WTC11 (cell line): ENCODE measurements around the gene RBFOX1. TPM values are rescaled to one million over a fixed set of nuclear protein-coding genes. Genes with fewer than 3 reads are reported as not detected.

Source experiments
- ATAC-seq: fragments of 200-7000 bp; cut with Tn5 transposase; 2 replicates; pipeline ENCODE4 v1.10.0; 2021; ENCODE audit warnings: mild to moderate bottlenecking, moderate library complexity
- CTCF ChIA-PET: fragments of 300-600 bp; sonication (Branson Sonifier 250); formaldehyde crosslinking; loops from one replicate; lab custom pipeline; 2021; ENCODE audit warnings: antibody characterized with exemption; lab: Charles Lee
- POLR2A ChIA-PET: fragments of 350-600 bp; sonication (Branson Sonifier 250); formaldehyde crosslinking; loops from one replicate; lab custom pipeline; 2021; ENCODE audit warnings: antibody characterized with exemption; lab: Charles Lee
- DNase-seq: peaks from one replicate; pipeline ENCODE4 v3.0.0; 2021; ENCODE audit warnings: low spot score
- H3K27ac Mint-ChIP-seq: 2 replicates; pipeline ENCODE4 v1.8.0; 2021; ENCODE audit warnings: mixed read lengths
- H3K27me3 Mint-ChIP-seq: 2 replicates; pipeline ENCODE4 v1.8.0; 2021; ENCODE audit warnings: low read depth, mild to moderate bottlenecking, moderate library complexity, mixed read lengths
- H3K36me3 Mint-ChIP-seq: 2 replicates; pipeline ENCODE4 v1.8.0; 2021; ENCODE audit warnings: mixed read lengths
- H3K4me1 Mint-ChIP-seq: 2 replicates; pipeline ENCODE4 v1.8.0; 2022; ENCODE audit warnings: mixed read lengths
- H3K4me3 Mint-ChIP-seq: 2 replicates; pipeline ENCODE4 v1.8.0; 2021; ENCODE audit warnings: mild to moderate bottlenecking, moderate library complexity, mixed read lengths
- H3K9me3 Mint-ChIP-seq: 2 replicates; pipeline ENCODE4 v1.8.0; 2021; ENCODE audit warnings: mixed read lengths
- AR ChIP-seq: fragments of 250-450 bp; sonication (Bioruptor Pico); IDR thresholded peaks from 2 replicates; pipeline ENCODE4 v1.9.0; 2021; ENCODE audit warnings: mild to moderate bottlenecking
- ATF2 ChIP-seq: sonication (generic); formaldehyde crosslinking; IDR thresholded peaks from 2 replicates; pipeline ENCODE4 v1.8.1; 2022; ENCODE audit warnings: low read depth, missing genetic modification reagents, borderline replicate concordance
- ATF6 ChIP-seq: sonication (generic); formaldehyde crosslinking; IDR thresholded peaks from 2 replicates; pipeline ENCODE4 v1.8.1; 2023; ENCODE audit warnings: mild to moderate bottlenecking, missing genetic modification reagents
- CDX4 ChIP-seq: fragments of 250-450 bp; sonication (Bioruptor Pico); IDR thresholded peaks from 2 replicates; pipeline ENCODE4 v1.9.0; 2021; ENCODE audit warnings: moderate library complexity, mild to moderate bottlenecking, inconsistent platforms, borderline replicate concordance
- ETV6 ChIP-seq: sonication (generic); formaldehyde crosslinking; IDR thresholded peaks from 2 replicates; pipeline ENCODE4 v1.8.1; 2022; ENCODE audit warnings: mild to moderate bottlenecking, missing genetic modification reagents
- GRHL2 ChIP-seq: fragments of 250-450 bp; sonication (Bioruptor Pico); IDR thresholded peaks from 2 replicates; pipeline ENCODE4 v1.8.0; 2022; ENCODE audit warnings: mild to moderate bottlenecking, moderate library complexity; ENCODE audit not compliant: insufficient replicate concordance, severe bottlenecking
- GTF2I ChIP-seq: fragments of 250-450 bp; sonication (Bioruptor Pico); conservative IDR thresholded peaks from 2 replicates; pipeline ENCODE4 v1.4.0; 2021; ENCODE audit warnings: mild to moderate bottlenecking
- IRF1 ChIP-seq: sonication (generic); formaldehyde crosslinking; IDR thresholded peaks from 2 replicates; pipeline ENCODE4 v1.8.0; 2023; ENCODE audit warnings: missing genetic modification reagents
- IRF2 ChIP-seq: sonication (generic); formaldehyde crosslinking; IDR thresholded peaks from 2 replicates; pipeline ENCODE4 v1.8.0; 2022; ENCODE audit warnings: low read depth, missing genetic modification reagents, borderline replicate concordance
- MLX ChIP-seq: sonication (generic); formaldehyde crosslinking; IDR thresholded peaks from 2 replicates; pipeline ENCODE4 v1.8.1; 2023; ENCODE audit warnings: mild to moderate bottlenecking, missing genetic modification reagents, moderate library complexity
- MXD4 ChIP-seq: fragments of 250-450 bp; sonication (Bioruptor Pico); IDR thresholded peaks from 2 replicates; pipeline ENCODE4 v1.8.0; 2021; ENCODE audit warnings: mild to moderate bottlenecking, moderate library complexity, borderline replicate concordance
- NFATC4 ChIP-seq: fragments of 250-450 bp; sonication (Bioruptor Pico); IDR thresholded peaks from 2 replicates; pipeline ENCODE4 v1.9.0; 2021; ENCODE audit warnings: mild to moderate bottlenecking
- SOX15 ChIP-seq: fragments of 250-450 bp; sonication (Bioruptor Pico); IDR thresholded peaks from 2 replicates; pipeline ENCODE4 v1.9.0; 2021; ENCODE audit warnings: mild to moderate bottlenecking
- USF2 ChIP-seq: sonication (generic); formaldehyde crosslinking; IDR thresholded peaks from 2 replicates; pipeline ENCODE4 v1.8.1; 2023; ENCODE audit warnings: mild to moderate bottlenecking, missing genetic modification reagents, moderate library complexity
- ZBTB21 ChIP-seq: sonication (generic); formaldehyde crosslinking; IDR thresholded peaks from 2 replicates; pipeline ENCODE4 v1.8.1; 2023; ENCODE audit warnings: mild to moderate bottlenecking, missing genetic modification reagents, borderline replicate concordance
- ZMAT4 ChIP-seq: fragments of 250-450 bp; sonication (Bioruptor Pico); IDR thresholded peaks from 2 replicates; pipeline ENCODE4 v1.9.0; 2021; ENCODE audit warnings: mild to moderate bottlenecking
- ZNF263 ChIP-seq: sonication (generic); formaldehyde crosslinking; IDR thresholded peaks from 2 replicates; pipeline ENCODE4 v1.8.1; 2022; ENCODE audit warnings: low read depth, mild to moderate bottlenecking, moderate library complexity, missing genetic modification reagents
- ZNF281 ChIP-seq: sonication (generic); formaldehyde crosslinking; IDR thresholded peaks from 2 replicates; pipeline ENCODE4 v1.8.0; 2023; ENCODE audit warnings: mild to moderate bottlenecking, missing genetic modification reagents
- ZNF423 ChIP-seq: fragments of 250-450 bp; sonication (Bioruptor Pico); IDR thresholded peaks from 2 replicates; pipeline ENCODE4 v2.1.2; 2022; ENCODE audit warnings: mild to moderate bottlenecking, moderate library complexity
- ZNF425 ChIP-seq: fragments of 250-450 bp; sonication (Bioruptor Pico); conservative IDR thresholded peaks from 2 replicates; pipeline ENCODE4 v1.9.0; 2021; ENCODE audit warnings: mild to moderate bottlenecking
- total RNA-seq: library from RNA; stranded (reverse); gene quantifications from 3 replicates; pipeline ENCODE4 v1.2.3, GENCODE V29; 2021

RBFOX1 gene
- total RNA-seq, 1 experiment from 2014 or later: 1.1 TPM

- H3K27me3 Mint-ChIP-seq: no peaks in the 10 kb centered on the region; the same call in 1 of the 2 replicates
- CTCF ChIA-PET: no interaction called here
- TF ChIP-seq ATF2 (CRISPR knock-in tag) (no peak), ETV6 (CRISPR knock-in tag) (no peak), IRF2 (no peak), CDX4 (CRISPR knock-in tag) (no peak), ZNF263 (CRISPR knock-in tag) (no peak), SOX15 (CRISPR knock-in tag) (no peak), ZNF425 (CRISPR knock-in tag) (no peak), USF2 (CRISPR knock-in tag) (no peak), MLX (CRISPR knock-in tag) (no peak), GTF2I (no peak), MXD4 (CRISPR knock-in tag) (no peak), NFATC4 (CRISPR knock-in tag) (no peak), ZBTB21 (CRISPR knock-in tag) (no peak)
- TF ChIP-seq, all 79 proteins: peak for 0
- POLR2A ChIA-PET: no interaction called here
- H3K27ac Mint-ChIP-seq: no peak overlapping the region
- no peak overlapping the region for H3K4me3 Mint-ChIP-seq
- peaks cover 7% of the 10 kb centered on the region for H3K4me1 Mint-ChIP-seq
- H3K9me3 Mint-ChIP-seq: peaks cover 52% of the 10 kb centered on the region
- peaks cover 29% of the 10 kb centered on the region for H3K36me3 Mint-ChIP-seq
- ATAC-seq (no peak), DNase-seq (no peak)
These were observed 182.9 kb downstream of the RBFOX1 start for GRCh38 chr16:7515543-7515942.

- Mint-ChIP-seq H3K4me1 (no peaks in the 10 kb centered on the region), H3K27me3 (no peaks in the 10 kb centered on the region; the same call in 1 of the 2 replicates), H3K36me3 (peaks cover 32% of the 10 kb centered on the region), H3K27ac (no peak overlapping the region), H3K9me3 (peaks cover 53% of the 10 kb centered on the region), H3K4me3 (no peak overlapping the region)
- ChIA-PET CTCF (no interaction called here), POLR2A (no interaction called here)
- DNase-seq: no peak
- no peak for ATAC-seq
- TF ChIP-seq ETV6 (CRISPR knock-in tag) (no peak), ZMAT4 (CRISPR knock-in tag) (no peak), ZBTB21 (CRISPR knock-in tag) (no peak), GRHL2 (CRISPR knock-in tag) (no peak), AR (CRISPR knock-in tag) (no peak), ZNF423 (no peak), ATF6 (CRISPR knock-in tag) (no peak), ZNF281 (CRISPR knock-in tag) (no peak), IRF1 (no peak)
These were observed 184.9 kb downstream of the RBFOX1 start for GRCh38 chr16:7517496-7517895.
